ENCODE results near the gene FBN1.

DNA sequence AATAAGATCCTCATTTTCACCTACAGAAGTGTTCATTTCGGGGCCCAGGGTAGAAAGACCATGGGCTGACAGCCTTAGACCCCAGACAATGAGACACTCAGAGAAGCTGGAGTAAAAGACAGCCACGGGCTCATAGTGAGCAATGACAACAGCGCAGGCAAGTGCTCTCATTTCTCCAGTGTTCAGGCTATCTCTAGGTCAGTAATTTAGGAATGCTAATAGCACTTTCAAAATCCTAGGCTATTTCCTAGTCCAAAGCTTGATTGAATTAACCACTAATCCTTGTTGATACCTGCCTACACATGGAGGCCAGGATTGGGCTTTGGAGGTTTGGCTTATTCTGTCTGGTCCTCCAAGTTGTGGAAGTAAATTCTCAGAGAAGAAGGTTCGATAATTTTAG, 44.4 kb downstream of the FBN1 start:
- TF ChIP-seq, protein P1, sequence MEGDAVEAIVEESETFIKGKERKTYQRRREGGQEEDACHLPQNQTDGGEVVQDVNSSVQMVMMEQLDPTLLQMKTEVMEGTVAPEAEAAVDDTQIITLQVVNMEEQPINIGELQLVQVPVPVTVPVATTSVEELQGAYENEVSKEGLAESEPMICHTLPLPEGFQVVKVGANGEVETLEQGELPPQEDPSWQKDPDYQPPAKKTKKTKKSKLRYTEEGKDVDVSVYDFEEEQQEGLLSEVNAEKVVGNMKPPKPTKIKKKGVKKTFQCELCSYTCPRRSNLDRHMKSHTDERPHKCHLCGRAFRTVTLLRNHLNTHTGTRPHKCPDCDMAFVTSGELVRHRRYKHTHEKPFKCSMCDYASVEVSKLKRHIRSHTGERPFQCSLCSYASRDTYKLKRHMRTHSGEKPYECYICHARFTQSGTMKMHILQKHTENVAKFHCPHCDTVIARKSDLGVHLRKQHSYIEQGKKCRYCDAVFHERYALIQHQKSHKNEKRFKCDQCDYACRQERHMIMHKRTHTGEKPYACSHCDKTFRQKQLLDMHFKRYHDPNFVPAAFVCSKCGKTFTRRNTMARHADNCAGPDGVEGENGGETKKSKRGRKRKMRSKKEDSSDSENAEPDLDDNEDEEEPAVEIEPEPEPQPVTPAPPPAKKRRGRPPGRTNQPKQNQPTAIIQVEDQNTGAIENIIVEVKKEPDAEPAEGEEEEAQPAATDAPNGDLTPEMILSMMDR (IDR thresholded peaks at IDR 0.05): no peak
- no peak for TF ChIP-seq POLR2A (IDR thresholded peaks at IDR 0.05)
